HepG2 (cell line): Measurements from ENCODE around the gene CDT1. TPM values are rescaled to one million over a fixed set of nuclear protein-coding genes. Genes with fewer than 3 reads are reported as not detected.

ENCODE experiments used
- ARID3A ChIP-seq: IDR thresholded peaks from 2 replicates; pipeline ENCODE4 v1.6.1; 2012; ENCODE audit warnings: low read depth, low read length, improper control_type of control experiment
- HDAC2 ChIP-seq: sonication (generic); formaldehyde crosslinking; IDR thresholded peaks from 2 replicates; pipeline ENCODE4 v1.4.0; 2020; ENCODE audit warnings: missing genetic modification reagents
- KDM5A ChIP-seq: fragments of 200-600 bp; sonication (generic); IDR thresholded peaks from 2 replicates; pipeline ENCODE4 v1.7.0; 2018; ENCODE audit warnings: antibody characterized with exemption, mild to moderate bottlenecking, low read length, borderline replicate concordance
- MED13 ChIP-seq: sonication (generic); formaldehyde crosslinking; IDR thresholded peaks from 2 replicates; pipeline ENCODE4 v1.5.0; 2020; ENCODE audit warnings: missing genetic modification reagents
- NCOA1 ChIP-seq: sonication (generic); formaldehyde crosslinking; IDR thresholded peaks from 2 replicates; pipeline ENCODE4 v1.9.0; 2021; ENCODE audit warnings: missing genetic modification reagents
- PAX8 ChIP-seq: sonication (generic); formaldehyde crosslinking; IDR thresholded peaks from 2 replicates; pipeline ENCODE4 v1.8.0; 2022; ENCODE audit warnings: mild to moderate bottlenecking, missing genetic modification reagents, borderline replicate concordance
- SMARCE1 ChIP-seq: fragments of 450-650 bp; IDR thresholded peaks from 2 replicates; pipeline ENCODE4 v1.6.1; 2017; ENCODE audit warnings: borderline replicate concordance
- SOX5 ChIP-seq: IDR thresholded peaks from 2 replicates; pipeline ENCODE4 v1.6.1; 2016; ENCODE audit warnings: borderline replicate concordance
- TRIM22 ChIP-seq: fragments of 450-650 bp; IDR thresholded peaks from 2 replicates; pipeline ENCODE4 v1.6.1; 2017
- ZFP41 ChIP-seq: sonication (generic); formaldehyde crosslinking; IDR thresholded peaks from 2 replicates; pipeline ENCODE4 v1.4.0; 2020; ENCODE audit warnings: mild to moderate bottlenecking, missing genetic modification reagents, borderline replicate concordance
- ZHX2 ChIP-seq, 2 experiments: sonication (generic) in 1 of 2; formaldehyde crosslinking in 1 of 2; IDR thresholded peaks; 2 replicates each; pipeline versions ENCODE4 v1.6.1 to v1.9.0; 2014 to 2022; ENCODE audit warnings: antibody characterized with exemption in 1 of 2, borderline replicate concordance in 1 of 2, inconsistent platforms in 1 of 2, low read depth in 1 of 2, missing genetic modification reagents in 1 of 2
- ZNF34 ChIP-seq: sonication (generic); formaldehyde crosslinking; IDR thresholded peaks from 2 replicates; pipeline ENCODE4 v1.4.0; 2020; ENCODE audit warnings: mild to moderate bottlenecking, missing genetic modification reagents, borderline replicate concordance
- ZNF350 ChIP-seq: sonication (generic); formaldehyde crosslinking; IDR thresholded peaks from 2 replicates; pipeline ENCODE4 v1.4.0; 2020; ENCODE audit warnings: mild to moderate bottlenecking, low read depth, missing genetic modification reagents, borderline replicate concordance
- ZNF414 ChIP-seq: sonication (generic); formaldehyde crosslinking; IDR thresholded peaks from 2 replicates; pipeline ENCODE4 v1.5.0; 2020; ENCODE audit warnings: missing genetic modification reagents
- ZNF597 ChIP-seq: sonication (generic); formaldehyde crosslinking; IDR thresholded peaks from 2 replicates; pipeline ENCODE4 v1.5.0; 2020; ENCODE audit warnings: missing genetic modification reagents
- ZNF775 ChIP-seq: sonication (generic); formaldehyde crosslinking; IDR thresholded peaks from 2 replicates; pipeline ENCODE4 v1.4.0; 2020; ENCODE audit warnings: missing genetic modification reagents, mild to moderate bottlenecking, moderate library complexity, borderline replicate concordance
- ZSCAN29 ChIP-seq: sonication (generic); formaldehyde crosslinking; conservative IDR thresholded peaks from 2 replicates; pipeline ENCODE4 v1.4.0; 2020; ENCODE audit warnings: mild to moderate bottlenecking, missing genetic modification reagents
- polyA plus RNA-seq, 8 experiments: library from polyadenylated mRNA; depleted of rRNA in 3 of 8; stranded (reverse) in 7 of 8; unstranded in 1 of 8; fragments of >200 nt; fragmentation: Illumina TruSeq in 4 of 8; extraction: Trizol in 4 of 8; gene quantifications; 2 replicates each; pipeline versions ENCODE4 v1.2.1 to v1.2.3, GENCODE V29; 2011 to 2016; ENCODE audit warnings: low read depth in 4 of 8, missing spikeins in 1 of 8, mixed read lengths in 1 of 8; ENCODE audit not compliant: insufficient read depth in 1 of 8
- total RNA-seq, 5 experiments: library from RNA; depleted of rRNA; stranded (reverse); fragments of >200 nt; fragmentation: Illumina TruSeq; extraction: Trizol; gene quantifications; 2 replicates each; pipeline ENCODE4 v1.2.3, GENCODE V29; 2016; ENCODE audit warnings: low read depth in 1 of 5

Gene CDT1
- total and polyA plus RNA-seq, 2 of the 13 experiments (the other 11 are each of a cell fraction or from before 2014, with no cell fraction given): 23.1 to 23.8 TPM

GRCh38 chr16:88785106-88785924, 18.3 kb upstream of the CDT1 start, which contains the start of gene PIEZO1 (continued):
- TF ChIP-seq ZHX2 (IDR thresholded peaks at IDR 0.05; ENCODE audit: low read depth) (no peak), ZHX2 (CRISPR knock-in tag; IDR thresholded peaks at IDR 0.05; ENCODE audit: borderline replicate concordance) (peak; percentile 70; the same call in 1 of the 2 replicates), ZNF34 (peak; percentile 25; the same call in 1 of the 2 replicates), ZNF775 (CRISPR knock-in tag) (no peak), PAX8 (CRISPR knock-in tag) (no peak), SMARCE1 (no peak), ZFP41 (CRISPR knock-in tag) (0 out of 2 replicates have a peak, but pooled peaks have one; percentile 35), MED13 (CRISPR knock-in tag) (no peak), ARID3A (no peak), ZSCAN29 (CRISPR knock-in tag) (0 out of 2 replicates have a peak, but pooled peaks have one; percentile 70), HDAC2 (peak; percentile 80), ZNF414 (CRISPR knock-in tag) (no peak; the same call in 1 of the 2 replicates), TRIM22 (no peak), ZNF350 (CRISPR knock-in tag) (peak; percentile 58), NCOA1 (CRISPR knock-in tag) (no peak; the same call in 1 of the 2 replicates), KDM5A (no peak), ZNF597 (CRISPR knock-in tag) (no peak), SOX5 (CRISPR knock-in tag) (no peak)
